Hematopoietic multipotent progenitor cell (in vitro differentiated cells): ENCODE measurements around the gene TOM1L2. TPM values are rescaled to one million over a fixed set of nuclear protein-coding genes. Genes with fewer than 3 reads are reported as not detected.
A peak's percentile ranks its signal among the peaks of the same experiment; 100 is the strongest.

Experiments
- DNase-seq, 3 donors: peaks; one replicate each; pipeline ENCODE4 v3.0.0-alpha.2; 2011 to 2015; ENCODE audit warnings: low read depth in 2 of 3, low spot score in 2 of 3
- total RNA-seq: library from RNA; depleted of rRNA; stranded (reverse); fragments of >200 nt; gene quantifications from one replicate; pipeline ENCODE4 v1.2.3, GENCODE V29; 2012

TOM1L2 gene
- total RNA-seq, 1 donor, result 23.4 TPM

- DNase-seq, result no peak
Observed at GRCh38 chr17:17851103-17852002, 120.8 kb downstream of the TOM1L2 start.

GRCh38 chr17:17849845-17850373, 122.3 kb downstream of the TOM1L2 start:
- DNase-seq, result peak in 2 of 3 donors; percentile 68 to 84

- peak in 1 of 3 donors; percentile 68 for DNase-seq
Observed at GRCh38 chr17:17849147-17849820, 122.9 kb downstream of the TOM1L2 start.

GRCh38 chr17:17848311-17849082, 123.7 kb downstream of the TOM1L2 start:
- DNase-seq, result no peak

- no peak for DNase-seq
Observed at GRCh38 chr17:17847726-17848125, 124.5 kb downstream of the TOM1L2 start.

- no peak for DNase-seq
Observed at GRCh38 chr17:17847118-17847689, 125.0 kb downstream of the TOM1L2 start.

- DNase-seq, result no peak
Observed at GRCh38 chr17:17846645-17847044, 125.6 kb downstream of the TOM1L2 start.

- DNase-seq, result no peak
Observed at GRCh38 chr17:17846003-17846402, 126.2 kb downstream of the TOM1L2 start.

- no peak for DNase-seq
Observed at GRCh38 chr17:17845046-17845775, 127.0 kb downstream of the TOM1L2 start.

- no peak for DNase-seq
Observed at GRCh38 chr17:17844500-17844899, 127.7 kb downstream of the TOM1L2 start.

GRCh38 chr17:17844079-17844478, 128.1 kb downstream of the TOM1L2 start:
- DNase-seq, result no peak

- no peak for DNase-seq
Observed at GRCh38 chr17:17843096-17843495, 129.1 kb downstream of the TOM1L2 start.

GRCh38 chr17:17842111-17842876, 129.9 kb downstream of the TOM1L2 start:
- DNase-seq, result no peak

- no peak for DNase-seq
Observed at GRCh38 chr17:17841601-17842025, 130.6 kb downstream of the TOM1L2 start.

GRCh38 chr17:17840751-17841591, 131.2 kb downstream of the TOM1L2 start:
- peak in 2 of 3 donors; percentile 34 to 38 for DNase-seq

- peak; percentile 68 to 80 (median 79) for DNase-seq
Observed at GRCh38 chr17:17839791-17840707, 132.2 kb downstream of the TOM1L2 start.
